HL-60/S4 (cell line): Measurements from ENCODE around the gene CATSPERE.

Source experiments
- in situ Hi-C: fragments of 300-500 bp; cut with MboI; formaldehyde crosslinking; loops from 2 replicates; pipeline ENCODE4 v1.14.3; 2022; ENCODE audit warnings: low sequenced_read_pairs

Gene CATSPERE

GRCh38 chr1:244461245-244462071, at the start of gene CATSPERE:
Gene CATSPERE, plus strand, starts transcription at chr1:244461273. Its CDS starts 157 bp downstream, at chr1:244461430.
- in situ Hi-C loops: no loop called here

- in situ Hi-C loops: no loop called here
These were observed 48.9 kb upstream of the CATSPERE start for GRCh38 chr1:244412176-244412575.

GRCh38 chr1:244413736-244414135, 47.3 kb upstream of the CATSPERE start:
- in situ Hi-C loops: no loop called here

GRCh38 chr1:244414543-244414942, 46.5 kb upstream of the CATSPERE start:
- in situ Hi-C loops: no loop called here

GRCh38 chr1:244419024-244419423, 42.0 kb upstream of the CATSPERE start:
- in situ Hi-C loops: no loop called here

GRCh38 chr1:244422174-244422573, 38.9 kb upstream of the CATSPERE start:
- in situ Hi-C loops: no loop called here

- in situ Hi-C loops: no loop called here
These were observed 36.3 kb upstream of the CATSPERE start for GRCh38 chr1:244424649-244425334.

GRCh38 chr1:244427647-244428046, 33.4 kb upstream of the CATSPERE start:
- in situ Hi-C loops: no loop called here

- in situ Hi-C loops: no loop called here
These were observed 31.3 kb upstream of the CATSPERE start for GRCh38 chr1:244429818-244430217.

- in situ Hi-C loops: no loop called here
These were observed 29.9 kb upstream of the CATSPERE start for GRCh38 chr1:244431166-244431565.

GRCh38 chr1:244435562-244436205, 25.4 kb upstream of the CATSPERE start:
- in situ Hi-C loops: no loop called here

- in situ Hi-C loops: no loop called here
These were observed 24.6 kb upstream of the CATSPERE start for GRCh38 chr1:244436336-244437085.

- in situ Hi-C loops: no loop called here
These were observed 24.0 kb upstream of the CATSPERE start for GRCh38 chr1:244437086-244437468.

- in situ Hi-C loops: no loop called here
These were observed 21.6 kb upstream of the CATSPERE start for GRCh38 chr1:244439391-244440032.

- in situ Hi-C loops: no loop called here
These were observed 18.2 kb upstream of the CATSPERE start for GRCh38 chr1:244442850-244443249.

- in situ Hi-C loops: no loop called here
These were observed 16.2 kb upstream of the CATSPERE start for GRCh38 chr1:244444854-244445253.

- in situ Hi-C loops: no loop called here
These were observed 15.5 kb upstream of the CATSPERE start for GRCh38 chr1:244445320-244446181.

- in situ Hi-C loops: no loop called here
These were observed 14.0 kb upstream of the CATSPERE start for GRCh38 chr1:244447024-244447423.

- in situ Hi-C loops: no loop called here
These were observed 13.5 kb upstream of the CATSPERE start for GRCh38 chr1:244447552-244447951.
